Lung (tissue), 12 donors: ENCODE results near the gene STAT3. TPM values are rescaled to one million over a fixed set of nuclear protein-coding genes. Genes with fewer than 3 reads are reported as not detected.

Source experiments
- ATAC-seq: fragments of 200-7000 bp; cut with Tn5 transposase; one replicate; pipeline ENCODE4 v1.9.1; 2020; ENCODE audit warnings: moderate number of reproducible peaks; ENCODE audit not compliant: insufficient read depth, low FRiP score
- DNase-seq, 3 donors: peaks; one replicate each; pipeline ENCODE4 v3.0.0-alpha.2; 2013 to 2017
- H3K27ac ChIP-seq, 2 donors: one replicate each; pipeline ENCODE4 v1.5.1; 2013; ENCODE audit warnings: mild to moderate bottlenecking in 2 of 2, moderate library complexity in 2 of 2, control low read depth in 1 of 2, inconsistent platforms in 1 of 2, low read depth in 1 of 2, low read length in 1 of 2
- H3K27me3 ChIP-seq, 3 donors: one replicate each; pipeline ENCODE4 v1.5.1; 2013; ENCODE audit warnings: low read length in 2 of 3; ENCODE audit not compliant: control insufficient read depth in 3 of 3, insufficient read depth in 3 of 3
- H3K36me3 ChIP-seq, 4 donors: one replicate each; pipeline ENCODE4 v1.5.1; 2013; ENCODE audit warnings: low read length in 4 of 4, mild to moderate bottlenecking in 1 of 4, moderate library complexity in 1 of 4; ENCODE audit not compliant: control insufficient read depth in 4 of 4, insufficient read depth in 4 of 4
- H3K4me1 ChIP-seq, 5 donors: one replicate each; pipeline ENCODE4 v1.5.1; 2013; ENCODE audit warnings: low read length in 5 of 5, mild to moderate bottlenecking in 2 of 5, moderate library complexity in 1 of 5; ENCODE audit not compliant: control insufficient read depth in 5 of 5, insufficient read depth in 5 of 5
- H3K4me3 ChIP-seq: one replicate; pipeline ENCODE4 v1.5.1; 2013; ENCODE audit warnings: mild to moderate bottlenecking, control low read depth, moderate library complexity
- H3K9ac ChIP-seq, 2 donors: one replicate each; pipeline ENCODE4 v1.5.1; 2013; ENCODE audit warnings: low read length in 2 of 2, control low read depth in 1 of 2; ENCODE audit not compliant: insufficient read depth in 1 of 2
- H3K9me3 ChIP-seq, 4 donors: one replicate each; pipeline ENCODE4 v1.5.1; 2013; ENCODE audit warnings: low read length in 3 of 4, mild to moderate bottlenecking in 1 of 4, moderate library complexity in 1 of 4; ENCODE audit not compliant: control insufficient read depth in 4 of 4, insufficient read depth in 3 of 4
- WGBS, 2 donors: extraction: QIAGEN DNeasy Blood & Tissue Kit; methylation state at CpG; one replicate each; pipeline ENCODE4 v1.1.7; 2013; 5-methylcytosine and 5-hydroxymethylcytosine counted together
- polyA plus RNA-seq, 2 donors: library from polyadenylated mRNA; stranded (reverse); fragments of 200-250 nt; gene quantifications; one replicate each; pipeline ENCODE4 v1.2.1, GENCODE V29; 2013
- total RNA-seq, 2 donors: library from RNA; depleted of rRNA in 1 of 2; stranded (reverse); fragments of >200 nt in 1 of 2; gene quantifications; one replicate each; pipeline ENCODE4 v1.2.1, GENCODE V29; 2014 to 2021
- TF ChIP-seq, protein P1 (sequence below): IDR thresholded peaks from 2 replicates; pipeline ENCODE4 v1.5.1; 2012; ENCODE audit warnings: mild to moderate bottlenecking; ENCODE audit errors: control extremely low read depth, extremely low read depth
- donor health status: control.
- donor health status: control.
- donor health status: Bipolar disorder and iron deficiency.
- donor health status: healthy.
- donor health status: DM: yes; HTN: yes; CAD: no.

The STAT3 gene
- total and polyA plus RNA-seq, 4 donors = 69.9 to 297 (median 239) TPM

DNA sequence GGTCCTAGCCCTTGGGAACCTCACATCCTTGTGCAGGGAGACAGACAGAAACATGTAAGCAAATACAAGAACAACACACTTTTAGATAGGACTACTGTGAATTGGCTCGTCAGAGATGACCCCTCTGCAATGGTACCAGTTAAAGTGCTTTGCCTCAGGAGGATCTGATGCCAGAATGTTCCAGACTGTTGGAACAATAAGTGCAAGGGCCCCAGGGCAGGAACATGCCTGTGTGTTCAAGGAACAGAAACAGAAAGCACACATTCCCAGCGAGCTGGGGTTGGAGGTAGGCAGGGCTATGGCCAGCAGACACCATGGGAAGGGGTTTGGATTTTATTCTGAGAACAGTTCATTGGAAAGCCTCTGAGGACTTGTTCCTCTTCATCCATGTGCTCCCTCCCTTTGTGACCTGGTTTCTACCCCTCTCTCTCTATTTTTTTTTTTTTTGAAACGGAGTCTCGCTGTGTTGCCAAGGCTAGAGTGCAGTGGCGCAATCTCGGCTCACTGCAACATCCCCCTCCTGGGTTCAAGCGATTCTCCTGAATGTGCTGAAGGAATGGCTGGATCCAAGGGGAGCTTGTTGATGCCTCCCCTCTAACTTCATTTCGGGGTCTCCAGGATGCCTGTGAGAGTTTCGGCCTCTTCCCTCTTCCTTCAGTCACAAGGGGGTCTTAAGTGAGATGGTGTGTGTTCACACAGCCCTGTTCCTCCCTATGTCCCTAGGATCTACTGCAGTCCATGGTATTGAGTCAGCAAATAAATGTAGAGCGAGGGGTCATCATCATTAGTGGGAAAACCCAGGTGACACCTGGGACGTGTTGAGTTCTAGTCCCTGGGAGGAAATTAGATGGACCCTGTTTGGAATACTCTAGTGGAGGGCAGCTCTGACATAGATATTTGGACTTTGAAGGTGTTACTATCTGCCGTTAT is 93.5 kb downstream of the STAT3 start:
- 68 to 77% methylated on average over 12 of the region's 12 CpGs for WGBS, 2 donors
- Histone ChIP-seq H3K4me3 (no peak overlapping the region), H3K36me3 (peaks cover 0 to 19% (median 1%) of the 10 kb centered on the region in 4 donors), H3K4me1 (peaks cover 0 to 2% (median 0%) of the 10 kb centered on the region in 5 donors), H3K27ac (no peak overlapping the region), H3K9me3 (no peaks in the 10 kb centered on the region), H3K9ac (no peak overlapping the region), H3K27me3 (no peaks in the 10 kb centered on the region)
- no peak for ATAC-seq
- DNase-seq = no peak
- TF ChIP-seq, protein P1, sequence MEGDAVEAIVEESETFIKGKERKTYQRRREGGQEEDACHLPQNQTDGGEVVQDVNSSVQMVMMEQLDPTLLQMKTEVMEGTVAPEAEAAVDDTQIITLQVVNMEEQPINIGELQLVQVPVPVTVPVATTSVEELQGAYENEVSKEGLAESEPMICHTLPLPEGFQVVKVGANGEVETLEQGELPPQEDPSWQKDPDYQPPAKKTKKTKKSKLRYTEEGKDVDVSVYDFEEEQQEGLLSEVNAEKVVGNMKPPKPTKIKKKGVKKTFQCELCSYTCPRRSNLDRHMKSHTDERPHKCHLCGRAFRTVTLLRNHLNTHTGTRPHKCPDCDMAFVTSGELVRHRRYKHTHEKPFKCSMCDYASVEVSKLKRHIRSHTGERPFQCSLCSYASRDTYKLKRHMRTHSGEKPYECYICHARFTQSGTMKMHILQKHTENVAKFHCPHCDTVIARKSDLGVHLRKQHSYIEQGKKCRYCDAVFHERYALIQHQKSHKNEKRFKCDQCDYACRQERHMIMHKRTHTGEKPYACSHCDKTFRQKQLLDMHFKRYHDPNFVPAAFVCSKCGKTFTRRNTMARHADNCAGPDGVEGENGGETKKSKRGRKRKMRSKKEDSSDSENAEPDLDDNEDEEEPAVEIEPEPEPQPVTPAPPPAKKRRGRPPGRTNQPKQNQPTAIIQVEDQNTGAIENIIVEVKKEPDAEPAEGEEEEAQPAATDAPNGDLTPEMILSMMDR = no peak

DNA sequence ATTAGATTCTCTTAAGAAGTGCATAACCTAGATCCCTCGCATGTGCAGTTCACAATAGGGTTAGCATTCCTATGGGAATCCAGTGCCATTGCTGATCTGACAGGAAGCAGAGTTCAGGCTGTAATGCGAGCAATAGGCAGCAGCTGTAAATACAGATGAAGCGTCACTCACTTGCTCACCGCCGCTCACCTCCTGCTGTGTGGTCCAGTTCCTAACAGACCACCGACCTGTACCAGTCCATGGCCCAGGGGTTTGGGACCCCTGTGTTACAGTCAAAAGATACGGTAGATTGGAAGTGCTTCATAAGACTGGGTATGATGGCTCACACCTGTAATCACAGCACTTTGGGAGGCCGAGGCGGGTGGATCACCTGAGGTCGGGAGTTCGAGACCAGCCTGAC is 97.1 kb downstream of the STAT3 start:
- no peak overlapping the region for H3K9ac ChIP-seq
- WGBS, 2 donors = 92% methylated on average over 11 of the region's 11 CpGs
- no peak overlapping the region for H3K4me3 ChIP-seq
- no peak overlapping the region for H3K27ac ChIP-seq
- H3K9me3 ChIP-seq = no peaks in the 10 kb centered on the region
- H3K27me3 ChIP-seq = peaks cover 0 to 3% (median 0%) of the 10 kb centered on the region in 3 donors
- DNase-seq (no peak), ATAC-seq (no peak)
- TF ChIP-seq, protein P1 = no peak
- peaks cover 0 to 14% (median 1%) of the 10 kb centered on the region in 4 donors for H3K36me3 ChIP-seq
- peaks cover 0 to 16% (median 10%) of the 10 kb centered on the region in 5 donors for H3K4me1 ChIP-seq

DNA sequence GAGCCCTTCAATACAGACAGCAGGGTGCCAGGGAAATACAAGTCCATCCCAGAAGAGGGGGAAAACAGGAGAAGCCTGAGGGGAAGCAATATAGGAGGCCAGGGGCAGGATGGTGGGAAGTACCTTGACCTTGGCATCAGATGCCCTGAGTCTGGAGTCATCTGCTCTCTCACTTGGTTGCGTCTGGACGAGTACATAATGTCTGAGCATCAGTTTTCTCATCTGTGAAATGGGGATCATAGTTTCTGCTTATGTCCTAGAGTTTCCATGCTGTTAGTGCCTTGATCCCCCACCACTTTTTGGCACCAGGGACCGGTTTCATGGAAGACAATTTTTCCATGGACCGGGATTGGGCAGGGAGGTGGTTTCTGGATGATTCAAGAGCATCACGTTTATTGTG is 97.7 kb downstream of the STAT3 start:
- WGBS, 2 donors = 88 to 93% methylated on average over 5 of the region's 5 CpGs
- no peak overlapping the region for H3K27ac ChIP-seq

More for the DNA sequence above, 97.7 kb downstream of the STAT3 start:
- peaks cover 0 to 16% (median 10%) of the 10 kb centered on the region in 5 donors for H3K4me1 ChIP-seq
- TF ChIP-seq, protein P1 = no peak
- no peak for DNase-seq
- ATAC-seq = no peak
- peaks cover 0 to 11% (median 0%) of the 10 kb centered on the region in 4 donors for H3K36me3 ChIP-seq
- no peak overlapping the region for H3K4me3 ChIP-seq
- H3K9ac ChIP-seq = no peak overlapping the region
- peaks cover 0 to 3% (median 0%) of the 10 kb centered on the region in 3 donors for H3K27me3 ChIP-seq
- no peaks in the 10 kb centered on the region for H3K9me3 ChIP-seq
